ENCODE data around the gene PTPRE.
"Not testable (repeated sequence)": the region's sequence is repeated elsewhere in the genome, so short reads cannot be mapped to it uniquely, and the experiment has no call there.

Gene PTPRE

DNA sequence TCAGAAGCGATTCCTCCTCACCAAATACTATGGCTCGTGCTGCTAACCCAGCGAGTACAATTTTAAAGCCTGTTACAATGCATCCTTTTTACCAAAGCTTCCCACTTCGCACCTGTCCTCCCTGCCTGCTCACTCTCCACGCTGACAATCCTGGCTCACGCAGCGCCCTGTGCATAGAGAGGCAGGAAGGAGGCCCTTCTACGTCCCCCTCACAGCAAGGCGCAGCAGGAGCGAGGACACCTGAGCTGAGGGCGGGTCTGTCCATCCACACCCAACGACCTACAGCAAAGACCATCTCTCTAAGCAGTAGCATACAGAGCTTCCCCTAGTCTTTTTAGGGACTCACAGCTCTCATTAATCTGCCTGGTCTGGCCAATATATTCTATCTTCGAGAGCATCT is 173.3 kb downstream of the PTPRE start:
- DNase-seq = no peak

- no peak for DNase-seq
These were observed 173.7 kb downstream of the PTPRE start for GRCh38 chr10:128080641-128081040.

DNA sequence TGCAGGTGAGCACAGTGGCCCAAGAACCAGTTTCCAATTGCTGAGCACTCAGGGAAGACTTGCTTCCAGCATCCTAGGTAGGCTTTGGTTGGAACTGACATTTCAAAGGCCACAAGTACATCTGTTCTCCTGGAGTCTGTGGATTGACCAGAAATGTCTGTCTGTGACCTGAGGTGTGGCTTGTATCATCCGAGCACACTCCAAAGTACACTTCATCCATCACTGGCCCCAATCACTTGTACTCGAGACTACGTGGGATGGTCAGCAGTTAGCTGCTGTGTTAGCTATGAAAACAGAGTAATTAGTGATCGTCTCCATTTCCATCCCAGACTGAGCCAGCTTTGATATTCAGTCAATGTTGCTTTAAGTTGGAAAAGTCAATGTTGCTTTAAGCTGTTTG is 174.3 kb downstream of the PTPRE start:
- no peak for DNase-seq

- no peak for DNase-seq
These were observed 174.8 kb downstream of the PTPRE start for GRCh38 chr10:128081720-128082119.

DNA sequence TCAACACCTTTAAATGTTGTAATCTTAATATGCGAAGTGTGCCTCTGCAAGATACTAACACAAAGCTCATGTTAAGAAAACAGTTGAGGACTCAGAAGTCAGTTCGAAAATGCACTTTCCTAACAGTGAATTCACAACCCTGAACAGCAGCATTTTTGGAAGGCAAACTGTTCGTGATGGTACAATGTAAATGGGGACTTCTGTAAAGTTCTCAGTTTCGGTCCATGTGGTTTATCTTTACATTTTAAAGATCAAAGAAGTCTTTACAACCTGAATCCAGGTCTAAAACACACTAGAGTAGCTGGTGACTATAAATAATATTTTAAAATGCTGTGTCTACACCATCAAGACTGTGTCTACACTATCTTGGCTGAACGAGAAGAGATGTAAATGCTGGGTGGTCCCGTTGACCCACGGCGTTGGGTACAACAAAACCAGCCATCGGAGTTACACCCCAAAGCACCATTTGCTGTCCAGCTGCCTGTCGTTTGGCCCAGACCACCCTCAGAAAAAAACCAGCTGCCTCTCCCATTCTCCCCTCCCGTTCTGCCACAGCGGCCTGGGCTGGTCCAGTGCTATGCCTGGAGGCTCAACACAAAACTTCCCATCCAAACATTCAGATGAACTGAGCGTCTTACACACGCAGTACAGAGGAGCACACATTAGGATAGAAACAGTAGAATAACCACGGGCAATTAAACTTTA is 176.4 kb downstream of the PTPRE start:
- no peak for DNase-seq

GRCh38 chr10:128084364-128084763 is 177.5 kb downstream of the PTPRE start:
- no peak for DNase-seq

DNA sequence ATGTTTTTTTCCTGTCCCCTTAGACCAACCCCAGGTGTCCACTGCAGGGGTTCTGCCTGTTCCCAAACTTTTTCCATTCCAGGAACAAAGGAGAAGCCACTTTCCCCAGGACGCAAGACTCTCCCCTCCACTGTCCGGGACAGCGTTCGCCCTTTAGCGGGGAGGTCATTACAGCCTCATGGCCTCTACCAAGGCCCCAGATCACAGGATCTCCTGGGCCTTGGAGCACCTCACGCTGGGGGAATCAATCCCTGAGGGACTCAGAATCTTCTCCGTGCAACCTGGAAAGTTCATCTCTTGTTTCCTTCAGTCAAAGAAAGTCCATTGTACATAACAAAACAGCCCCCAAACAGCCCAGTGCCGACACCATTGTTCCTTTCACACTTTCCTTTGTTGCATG is 178.1 kb downstream of the PTPRE start:
- DNase-seq = no peak

GRCh38 chr10:128086003-128086863 is 179.3 kb downstream of the PTPRE start:
- DNase-seq = no peak

DNA sequence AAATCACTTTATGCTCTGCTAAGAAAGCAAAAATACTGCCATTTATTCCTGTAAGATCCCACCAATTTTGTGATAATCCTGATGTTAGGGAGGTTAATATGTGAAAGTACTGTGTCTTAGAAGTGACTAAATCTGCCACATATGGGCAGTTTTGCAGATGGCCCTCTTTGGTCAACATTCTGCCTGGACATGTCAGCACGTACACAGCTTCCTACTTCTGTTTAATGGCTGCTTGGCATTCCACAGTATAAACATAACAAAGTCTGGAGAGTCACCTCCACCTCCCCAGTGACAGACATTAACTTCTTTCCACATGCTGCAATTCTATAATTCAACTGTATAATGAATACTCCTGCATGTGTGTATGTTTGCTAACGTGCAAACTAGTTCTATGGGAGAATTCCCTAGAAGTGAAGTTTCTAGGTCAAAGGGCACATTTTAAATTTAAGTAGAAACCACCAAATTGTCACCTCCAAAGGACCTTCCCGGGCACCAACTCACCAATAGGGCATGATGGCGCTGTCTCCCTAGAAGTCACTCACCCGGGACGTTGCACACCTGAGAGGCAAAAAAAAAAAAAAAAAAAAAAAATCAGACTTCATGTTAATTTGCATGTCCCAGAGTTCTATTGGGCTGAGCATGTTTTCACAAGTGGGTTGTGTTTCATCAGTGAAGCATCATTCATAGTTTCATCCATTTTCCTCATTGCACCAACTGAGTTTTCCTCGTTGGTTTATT is 180.4 kb downstream of the PTPRE start:
- no peak for DNase-seq

DNA sequence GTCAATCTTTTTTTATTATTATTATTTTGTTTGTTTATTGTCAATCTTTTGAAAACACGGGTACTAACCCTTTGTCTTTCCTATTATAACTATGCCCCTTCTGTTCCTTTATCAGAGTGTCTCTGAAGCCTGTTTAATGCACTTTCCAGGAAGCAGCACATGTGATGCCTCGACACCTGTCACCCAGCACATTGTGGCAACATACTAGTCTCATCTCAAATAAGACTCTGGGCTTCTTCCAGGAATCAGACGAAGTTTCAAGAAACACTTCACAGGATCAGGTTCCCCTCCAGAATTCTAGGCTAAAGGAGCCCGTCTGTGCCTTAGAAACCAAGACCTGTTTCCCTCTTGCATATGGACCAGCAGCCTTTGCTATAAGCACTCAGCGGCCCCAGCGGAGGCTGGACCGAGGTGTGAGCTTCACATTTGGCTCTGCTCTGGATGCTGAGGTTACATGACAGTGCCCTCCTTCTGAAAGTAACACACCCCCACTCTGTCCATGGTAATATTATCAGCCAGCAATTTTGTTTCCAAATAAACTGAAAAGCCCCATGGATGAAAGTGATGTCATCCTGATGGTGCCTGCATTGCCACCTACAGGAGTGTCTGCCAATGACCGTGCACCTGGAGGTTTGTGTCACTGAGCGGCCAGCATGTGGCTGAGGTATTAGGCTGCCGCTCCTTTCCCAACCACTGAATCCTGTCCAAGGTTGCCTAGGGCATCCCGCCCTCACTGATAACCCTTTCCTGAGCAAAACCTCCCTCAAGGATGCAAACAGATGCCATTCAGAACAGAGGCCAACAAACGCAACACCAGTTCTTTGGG is 181.2 kb downstream of the PTPRE start:
- no peak for DNase-seq

DNA sequence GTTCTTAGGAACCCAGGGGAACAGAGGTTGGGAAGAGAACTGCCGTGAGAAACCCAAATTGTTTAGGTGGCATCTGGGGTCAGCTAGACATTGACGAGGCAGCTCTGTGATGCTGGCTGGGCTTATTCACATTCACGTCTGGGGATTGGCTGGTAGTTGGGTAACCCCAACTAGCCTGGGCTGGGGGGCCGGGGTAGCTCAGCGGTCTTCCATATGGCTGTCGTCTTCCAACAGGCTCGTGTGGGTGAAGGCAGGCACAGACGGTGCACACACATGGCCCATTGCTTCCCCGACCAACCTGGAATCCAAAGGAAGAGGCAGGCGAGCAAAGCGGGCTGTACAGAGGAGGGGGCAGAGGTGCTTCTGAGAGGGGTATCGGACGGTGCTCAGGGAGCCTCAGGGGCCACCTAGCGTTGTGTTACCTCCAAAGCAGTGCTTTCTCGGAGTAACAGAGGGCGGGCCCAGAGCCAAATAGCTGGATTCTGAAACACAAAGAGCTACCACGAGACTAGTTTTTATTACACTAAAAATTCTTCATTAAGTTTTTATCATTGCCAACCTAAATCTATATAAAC is 184.8 kb downstream of the PTPRE start:
- no peak for DNase-seq

DNA sequence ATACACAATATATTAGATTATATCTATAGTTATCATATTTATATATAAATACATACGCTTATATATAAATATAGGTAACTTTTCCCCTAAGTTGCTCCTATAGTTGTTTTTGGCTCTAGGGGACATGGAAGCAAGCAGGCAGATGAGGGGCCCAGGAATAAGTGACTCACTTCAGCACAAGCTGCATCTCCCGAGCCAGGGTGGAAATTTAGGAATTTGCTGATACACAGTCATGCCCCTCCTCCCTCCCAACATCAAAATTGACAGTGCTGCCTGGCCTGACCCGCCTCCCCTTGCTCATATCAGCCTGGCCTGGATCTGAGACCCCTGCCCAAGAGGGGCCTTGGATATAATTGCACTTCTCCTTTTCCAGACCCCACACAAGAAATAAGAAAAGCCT is 185.6 kb downstream of the PTPRE start:
- DNase-seq = no peak

GRCh38 chr10:128094596-128094995 is 187.7 kb downstream of the PTPRE start:
- not testable (repeated sequence) for DNase-seq

DNA sequence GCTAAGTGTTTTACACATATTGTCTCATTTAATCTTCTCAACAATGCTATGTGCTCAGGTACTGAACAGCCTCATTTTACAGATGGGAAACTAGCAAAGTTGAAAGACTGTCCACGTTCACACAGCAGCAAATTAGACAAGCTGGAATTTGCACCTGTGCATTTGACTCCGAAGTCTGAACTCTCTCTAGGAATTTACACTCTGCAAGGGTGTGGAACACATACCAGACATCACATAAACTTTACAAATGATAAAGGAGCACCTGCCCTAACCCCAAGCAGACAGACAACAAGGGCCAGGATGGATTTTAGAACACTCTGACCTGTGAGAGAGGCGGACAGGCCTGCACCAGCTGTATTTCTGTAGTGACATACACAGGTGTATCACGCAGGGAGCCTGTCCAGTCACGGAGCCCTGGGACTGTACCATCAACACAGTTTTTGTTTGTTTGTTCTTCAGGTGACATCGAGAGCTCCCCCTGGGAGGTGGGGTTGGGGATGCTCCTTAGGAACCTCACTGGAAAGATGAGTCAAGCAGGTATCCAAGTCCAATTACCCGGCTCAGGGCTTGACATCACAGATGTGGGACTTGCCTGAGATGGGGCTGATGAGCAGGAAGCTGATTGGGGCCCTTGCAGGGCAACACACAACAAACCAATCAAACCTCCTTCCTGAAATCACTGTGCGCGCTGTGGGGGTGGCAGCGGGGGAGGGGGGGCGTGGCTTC is 188.3 kb downstream of the PTPRE start:
- DNase-seq = peak; percentile 10

GRCh38 chr10:128095753-128096469 is 189.0 kb downstream of the PTPRE start:
- no peak for DNase-seq

DNA sequence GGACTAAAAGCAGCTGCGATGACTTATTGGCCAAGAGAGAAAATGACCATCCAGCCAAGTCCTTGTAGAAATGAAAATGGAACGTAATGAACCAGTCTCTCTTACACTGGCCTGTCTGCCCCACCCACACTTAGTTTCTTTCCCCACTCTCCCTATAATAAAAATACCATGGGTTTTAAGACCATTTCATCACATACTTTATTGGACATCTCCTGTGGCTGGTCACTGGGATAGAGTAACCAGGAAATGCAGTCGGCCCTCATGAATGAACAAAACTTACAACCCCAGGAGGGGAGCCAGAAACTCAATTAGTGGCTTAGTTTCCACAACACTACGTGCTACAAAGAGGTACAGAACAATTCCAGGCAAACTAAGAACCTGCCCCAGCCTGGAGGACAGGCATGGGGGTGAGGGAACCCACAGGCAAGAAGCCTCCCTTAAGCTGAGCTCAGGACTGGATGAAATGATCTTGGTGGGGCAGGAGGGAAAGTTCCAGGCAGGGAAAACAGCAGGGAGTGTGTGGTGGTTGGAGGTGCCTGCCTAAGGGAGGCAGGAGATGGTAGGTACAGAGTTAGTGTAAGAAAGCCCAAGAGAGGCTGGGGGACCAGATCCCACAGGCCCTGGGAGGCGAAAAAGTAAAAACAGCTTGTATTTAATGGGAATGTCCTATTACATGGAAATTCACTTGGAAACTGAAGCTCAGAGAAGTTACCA is 189.7 kb downstream of the PTPRE start:
- no peak for DNase-seq

DNA sequence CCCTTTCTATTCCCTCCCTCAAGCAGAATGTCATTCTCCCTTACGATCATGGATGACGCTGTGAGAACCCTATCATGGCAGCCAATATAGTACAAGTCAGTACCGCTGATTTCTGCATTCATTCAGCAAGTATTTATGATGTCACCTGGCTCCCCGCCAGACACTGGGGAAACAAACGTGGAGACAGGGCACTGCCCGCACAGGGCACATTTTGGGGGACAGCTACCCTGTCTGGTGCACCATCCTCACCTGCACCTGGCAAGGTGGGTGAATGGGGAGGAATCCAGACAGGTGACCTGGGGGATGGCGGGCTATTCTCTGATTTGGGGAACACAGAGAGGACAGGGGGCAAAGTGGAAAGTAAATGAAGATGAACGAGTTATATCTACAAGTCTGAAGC is 190.9 kb downstream of the PTPRE start:
- DNase-seq = no peak

GRCh38 chr10:128098631-128099030 is 191.7 kb downstream of the PTPRE start:
- DNase-seq = no peak

GRCh38 chr10:128099901-128100300 is 193.0 kb downstream of the PTPRE start:
- no peak for DNase-seq

DNA sequence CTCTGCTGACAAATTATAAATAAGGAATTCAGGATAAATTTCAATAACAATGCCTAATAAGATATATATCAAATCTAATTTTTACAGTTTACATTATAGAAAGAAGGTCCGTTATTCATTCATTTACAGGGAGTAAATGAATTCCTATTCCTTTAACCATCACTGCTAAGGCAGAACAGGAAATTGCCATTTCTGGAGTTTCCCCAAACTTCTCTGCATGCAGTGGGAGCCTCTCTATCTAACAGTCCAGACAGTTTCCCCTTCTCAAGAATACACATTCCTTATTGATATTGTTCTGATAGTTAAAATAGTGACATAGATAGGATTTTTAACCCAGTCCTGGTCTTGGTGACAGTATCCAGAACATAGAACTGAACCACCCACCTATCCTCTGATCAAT is 195.0 kb downstream of the PTPRE start:
- DNase-seq = no peak
